Measurements from ENCODE around the gene TSPAN6. TPM values are rescaled to one million over a fixed set of nuclear protein-coding genes. Genes with fewer than 3 reads are reported as not detected.

Gene TSPAN6
- total and polyA plus RNA-seq, 7 experiments from 2014 or later: 1.0 to 7.7 (median 2.2) TPM; not detected in 1

DNA sequence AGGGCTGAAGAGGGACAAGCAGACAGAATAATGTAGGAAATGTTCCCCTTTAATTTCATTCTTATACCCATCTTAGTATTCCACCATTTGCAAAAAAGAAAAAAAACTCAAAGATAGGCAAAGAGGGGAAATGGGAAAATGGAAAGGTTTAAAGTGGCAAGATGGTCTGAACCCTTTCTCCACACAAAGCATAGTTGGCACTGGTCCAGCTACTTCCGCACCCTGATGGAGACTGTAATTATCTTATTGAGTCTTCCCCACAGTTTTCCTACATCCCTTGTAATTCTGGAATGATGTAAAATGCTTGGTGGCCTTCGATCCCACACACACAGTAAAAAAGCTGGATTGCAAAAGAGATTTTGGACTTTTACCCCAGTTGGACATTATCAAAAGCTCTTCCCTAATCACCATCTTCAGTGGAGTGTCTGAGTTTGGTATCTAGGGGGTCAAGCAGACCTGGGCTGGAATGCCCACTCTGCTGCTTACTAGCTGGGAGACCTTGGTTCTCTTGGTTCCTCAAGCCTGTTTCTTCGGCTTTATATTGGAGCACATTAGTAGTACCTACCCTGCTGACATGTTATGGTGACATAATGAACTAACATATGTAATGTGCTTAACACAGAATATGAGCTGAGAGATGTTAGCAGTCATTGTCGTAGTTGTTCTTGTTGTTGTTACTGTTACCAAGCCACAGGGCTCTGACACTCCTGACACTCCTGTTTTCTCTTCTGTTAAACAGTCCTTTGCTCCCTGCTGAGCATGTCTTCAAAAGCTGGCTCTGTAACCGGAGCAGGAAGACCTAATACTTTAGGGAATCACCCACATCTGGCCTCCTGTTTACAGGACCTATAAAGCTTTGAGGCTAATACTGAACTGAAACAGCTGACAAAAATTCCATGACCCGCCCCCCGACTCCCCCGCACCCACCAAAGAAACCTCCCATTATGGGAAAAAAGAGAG is 12.1 kb upstream of the TSPAN6 start:
- H3K27me3 ChIP-seq (ENCODE audit: control insufficient read depth in 2 of 2, insufficient read depth in 2 of 2, low read length in 2 of 2): no peaks in the 10 kb centered on the region
- no peaks in the 10 kb centered on the region for H3K36me3 ChIP-seq (ENCODE audit: control insufficient read depth in 2 of 3, insufficient read depth in 3 of 3, low read length in 3 of 3)
- no peaks in the 10 kb centered on the region for H3K9me3 ChIP-seq (ENCODE audit: control insufficient read depth in 2 of 3, low read length in 3 of 3)
- H3K27ac ChIP-seq (ENCODE audit: low read depth, low read length): no peak overlapping the region
- no peak for ATAC-seq
- ChIA-PET CTCF (no interaction called here), POLR2A (no interaction called here)
- Mint-ChIP-seq H3K27me3 (peaks cover 4 to 7% (median 5%) of the 10 kb centered on the region in 5 donors), H3K4me1 (peaks cover 0 to 2% (median 0%) of the 10 kb centered on the region in 7 donors), H3K36me3 (no peaks in the 10 kb centered on the region), H3K4me3 (no peak overlapping the region), H3K27ac (no peak overlapping the region), H3K9me3 (no peaks in the 10 kb centered on the region)
- no peaks in the 10 kb centered on the region for H3K4me1 ChIP-seq (ENCODE audit: control insufficient read depth in 2 of 2, insufficient read depth in 2 of 2, low read length in 2 of 2)
- no peak for DNase-seq
- intact Hi-C loops (cut with micrococcal nuclease): no loop called here
- H3K4me3 ChIP-seq (ENCODE audit: low read length): no peak overlapping the region

DNA sequence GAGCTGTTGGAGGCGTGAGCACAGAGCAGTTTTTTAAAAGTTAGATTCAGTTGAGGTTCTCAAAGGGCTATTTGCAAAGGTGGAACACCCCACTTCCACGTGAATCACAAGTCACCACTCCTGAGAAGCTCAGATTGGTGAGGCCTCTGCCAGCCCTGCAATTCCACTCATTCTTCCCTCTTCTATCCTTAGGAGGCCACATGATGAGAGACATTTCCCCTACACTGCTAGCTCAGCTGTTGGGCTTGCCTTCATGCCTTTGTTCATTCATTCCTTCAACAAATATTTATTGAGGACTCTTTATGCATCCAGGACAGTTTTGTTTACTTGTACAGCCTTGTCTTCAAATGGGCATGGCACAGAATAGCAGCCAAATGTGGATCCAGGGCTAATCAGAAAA is 11.1 kb upstream of the TSPAN6 start:
- Mint-ChIP-seq H3K9me3 (no peaks in the 10 kb centered on the region), H3K27ac (no peak overlapping the region), H3K4me1 (peaks cover 0 to 2% (median 0%) of the 10 kb centered on the region in 7 donors), H3K36me3 (no peaks in the 10 kb centered on the region), H3K4me3 (no peak overlapping the region), H3K27me3 (peaks cover 4 to 10% (median 5%) of the 10 kb centered on the region in 5 donors)
- Histone ChIP-seq H3K9me3 (ENCODE audit: control insufficient read depth in 2 of 3, low read length in 3 of 3) (no peaks in the 10 kb centered on the region), H3K27me3 (ENCODE audit: control insufficient read depth in 2 of 2, insufficient read depth in 2 of 2, low read length in 2 of 2) (no peaks in the 10 kb centered on the region), H3K4me1 (ENCODE audit: control insufficient read depth in 2 of 2, insufficient read depth in 2 of 2, low read length in 2 of 2) (no peaks in the 10 kb centered on the region), H3K36me3 (ENCODE audit: control insufficient read depth in 2 of 3, insufficient read depth in 3 of 3, low read length in 3 of 3) (no peaks in the 10 kb centered on the region), H3K4me3 (ENCODE audit: low read length) (no peak overlapping the region), H3K27ac (ENCODE audit: low read depth, low read length) (no peak overlapping the region)
- intact Hi-C loops (cut with micrococcal nuclease): no loop called here
- ATAC-seq (no peak), DNase-seq (no peak)
- ChIA-PET CTCF (no interaction called here), POLR2A (no interaction called here)

DNA sequence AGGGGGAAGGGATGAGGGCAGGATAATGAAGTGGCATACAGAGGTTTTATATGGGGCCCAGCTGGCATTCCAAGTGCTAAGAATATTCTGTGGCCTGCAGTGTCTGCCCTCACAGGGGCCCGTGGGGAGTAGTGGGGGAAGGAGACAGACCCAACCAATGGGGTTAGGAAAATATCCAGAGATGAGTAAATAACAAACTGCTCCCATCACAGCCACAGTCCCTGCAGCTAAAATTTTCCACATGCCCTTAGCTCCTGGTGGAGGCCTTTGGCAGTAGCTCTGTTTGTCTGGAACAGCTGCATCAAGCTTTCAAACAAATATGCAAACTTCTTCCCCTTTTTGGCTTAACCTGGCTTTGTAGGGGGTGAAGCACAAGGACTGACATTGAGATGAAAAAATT is 10.5 kb upstream of the TSPAN6 start:
- Histone ChIP-seq H3K9me3 (ENCODE audit: control insufficient read depth in 2 of 3, low read length in 3 of 3) (no peaks in the 10 kb centered on the region), H3K27me3 (ENCODE audit: control insufficient read depth in 2 of 2, insufficient read depth in 2 of 2, low read length in 2 of 2) (no peaks in the 10 kb centered on the region), H3K4me3 (ENCODE audit: low read length) (no peak overlapping the region), H3K27ac (ENCODE audit: low read depth, low read length) (no peak overlapping the region), H3K4me1 (ENCODE audit: control insufficient read depth in 2 of 2, insufficient read depth in 2 of 2, low read length in 2 of 2) (no peaks in the 10 kb centered on the region), H3K36me3 (ENCODE audit: control insufficient read depth in 2 of 3, insufficient read depth in 3 of 3, low read length in 3 of 3) (no peaks in the 10 kb centered on the region)
- H3K36me3 Mint-ChIP-seq: no peaks in the 10 kb centered on the region
- peaks cover 0 to 2% (median 0%) of the 10 kb centered on the region in 7 donors for H3K4me1 Mint-ChIP-seq
- no peak overlapping the region for H3K4me3 Mint-ChIP-seq
- peaks cover 4 to 15% (median 7%) of the 10 kb centered on the region in 5 donors for H3K27me3 Mint-ChIP-seq
- CTCF ChIA-PET: no interaction called here
- no peak overlapping the region for H3K27ac Mint-ChIP-seq
- intact Hi-C loops (cut with micrococcal nuclease): no loop called here
- DNase-seq (no peak), ATAC-seq (no peak)
- no peaks in the 10 kb centered on the region for H3K9me3 Mint-ChIP-seq
- POLR2A ChIA-PET: no interaction called here

DNA sequence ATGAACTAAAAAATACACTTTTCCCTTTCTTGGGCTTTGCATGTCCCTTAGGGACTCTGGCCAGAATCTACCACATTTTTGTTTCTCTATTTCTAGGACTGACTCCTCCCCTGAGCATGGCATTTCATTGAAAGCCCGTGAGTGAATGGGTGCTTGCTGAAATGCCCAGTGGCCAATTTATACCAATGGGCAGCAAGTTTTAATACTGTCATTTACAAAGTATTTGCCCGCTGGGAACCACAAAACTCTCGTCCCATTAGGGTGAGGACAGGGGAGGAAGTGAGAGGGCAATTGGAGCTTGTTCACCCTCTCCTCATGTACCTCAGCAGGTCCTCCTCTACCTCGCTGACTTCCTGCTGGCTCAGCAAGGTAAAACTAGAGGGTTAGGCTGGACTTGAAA is 8.5 kb upstream of the TSPAN6 start:
- H3K9me3 ChIP-seq (ENCODE audit: control insufficient read depth in 2 of 3, low read length in 3 of 3): no peaks in the 10 kb centered on the region
- no peak overlapping the region for H3K4me3 ChIP-seq (ENCODE audit: low read length)
- no peaks in the 10 kb centered on the region for H3K36me3 ChIP-seq (ENCODE audit: control insufficient read depth in 2 of 3, insufficient read depth in 3 of 3, low read length in 3 of 3)
- H3K27me3 ChIP-seq (ENCODE audit: control insufficient read depth in 2 of 2, insufficient read depth in 2 of 2, low read length in 2 of 2): no peaks in the 10 kb centered on the region
- no peaks in the 10 kb centered on the region for H3K4me1 ChIP-seq (ENCODE audit: control insufficient read depth in 2 of 2, insufficient read depth in 2 of 2, low read length in 2 of 2)
- peaks cover 5 to 22% (median 12%) of the 10 kb centered on the region in 5 donors for H3K27me3 Mint-ChIP-seq
- H3K4me1 Mint-ChIP-seq: peaks cover 0 to 2% (median 0%) of the 10 kb centered on the region in 7 donors
- H3K4me3 Mint-ChIP-seq: no peak overlapping the region
- ATAC-seq: no peak
- H3K27ac Mint-ChIP-seq: no peak overlapping the region
- no peak overlapping the region for H3K27ac ChIP-seq (ENCODE audit: low read depth, low read length)
- intact Hi-C loops (cut with micrococcal nuclease): no loop called here
- H3K9me3 Mint-ChIP-seq: no peaks in the 10 kb centered on the region
- no peaks in the 10 kb centered on the region for H3K36me3 Mint-ChIP-seq
- CTCF ChIA-PET: no interaction called here
- DNase-seq: no peak
- POLR2A ChIA-PET: no interaction called here

DNA sequence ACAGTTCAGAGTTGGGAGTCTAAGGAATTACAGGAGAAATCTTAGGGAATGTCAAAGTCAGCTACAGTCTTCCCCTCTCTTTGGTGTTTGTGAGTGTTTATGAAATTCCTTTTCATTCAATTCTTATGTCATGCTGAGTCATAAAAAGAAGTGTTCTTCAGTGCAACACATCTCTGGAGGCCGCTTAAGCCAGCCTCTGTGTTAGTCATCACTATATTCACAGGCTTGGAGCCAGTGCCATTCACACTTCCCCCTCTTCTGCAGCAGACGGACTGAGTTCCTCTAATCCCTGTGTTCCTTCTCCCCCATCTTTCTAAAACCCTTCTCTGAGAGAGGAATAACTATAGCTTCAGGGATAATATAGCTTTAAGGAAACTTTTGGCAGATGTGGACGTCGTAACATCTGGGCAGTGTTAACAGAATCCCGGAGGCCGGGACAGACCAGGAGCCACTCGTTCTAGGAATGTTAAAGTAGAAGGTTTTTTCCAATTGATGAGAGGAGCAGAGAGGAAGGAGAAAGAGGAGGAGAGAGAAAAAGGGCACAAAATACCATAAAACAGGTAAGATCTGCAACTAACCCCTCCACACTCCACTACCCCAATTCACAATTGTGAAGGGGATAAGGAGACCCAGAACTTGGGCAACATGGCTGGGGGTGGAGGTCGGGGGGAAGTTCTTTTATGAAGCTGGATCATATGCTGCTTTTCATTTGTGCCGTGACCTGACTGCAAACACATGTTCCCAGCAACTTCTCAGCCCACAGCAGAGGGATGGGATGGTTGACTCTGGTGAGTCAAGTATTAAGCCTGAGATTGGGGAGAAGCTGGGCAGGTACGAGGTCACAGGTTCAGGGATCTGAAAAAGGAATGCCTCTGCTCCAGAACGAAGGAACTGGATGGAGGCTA is 7.6 kb upstream of the TSPAN6 start, which contains the start of gene SRPX2:
TSS of gene SRPX2 (plus strand) at position 244 of the 905 bp plus-strand sequence. CDS start 2,124 bp downstream, outside the sequence.
- Histone ChIP-seq H3K9me3 (ENCODE audit: control insufficient read depth in 2 of 3, low read length in 3 of 3) (no peaks in the 10 kb centered on the region), H3K4me1 (ENCODE audit: control insufficient read depth in 2 of 2, insufficient read depth in 2 of 2, low read length in 2 of 2) (no peaks in the 10 kb centered on the region), H3K36me3 (ENCODE audit: control insufficient read depth in 2 of 3, insufficient read depth in 3 of 3, low read length in 3 of 3) (no peaks in the 10 kb centered on the region), H3K27me3 (ENCODE audit: control insufficient read depth in 2 of 2, insufficient read depth in 2 of 2, low read length in 2 of 2) (no peaks in the 10 kb centered on the region), H3K27ac (ENCODE audit: low read depth, low read length) (no peak within 1 kb of the TSS), H3K4me3 (ENCODE audit: low read length) (no peak within 1 kb of the TSS)
- no peak within 1 kb of the TSS for H3K4me3 Mint-ChIP-seq
- ChIA-PET POLR2A (no interaction called here), CTCF (no interaction called here)
- no peak for DNase-seq
- no peaks in the 10 kb centered on the region for H3K9me3 Mint-ChIP-seq
- H3K36me3 Mint-ChIP-seq: no peaks in the 10 kb centered on the region
- H3K4me1 Mint-ChIP-seq: peaks cover 0 to 2% (median 0%) of the 10 kb centered on the region in 7 donors
- peaks cover 9 to 26% (median 12%) of the 10 kb centered on the region in 5 donors for H3K27me3 Mint-ChIP-seq
- no peak for ATAC-seq
- no peak within 1 kb of the TSS for H3K27ac Mint-ChIP-seq
- intact Hi-C loops (cut with micrococcal nuclease): no loop called here

DNA sequence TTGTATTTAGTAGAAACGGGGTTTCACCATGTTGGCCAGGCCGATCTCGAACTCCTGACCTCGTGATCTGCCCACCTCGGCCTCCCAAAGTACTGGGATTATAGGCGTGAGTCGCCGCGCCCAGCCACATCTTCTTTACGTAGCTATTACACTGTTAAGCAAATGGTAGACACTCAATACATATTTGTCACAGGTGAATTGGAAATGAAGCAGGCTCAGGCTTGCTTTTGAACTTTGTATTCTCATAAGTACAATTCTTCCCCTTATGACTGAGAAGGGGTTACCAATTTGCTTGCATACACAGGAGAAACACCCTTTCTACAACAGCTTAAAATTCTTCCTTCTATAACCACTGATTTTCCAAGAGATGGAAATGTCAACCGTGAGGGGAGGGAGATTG is 6.6 kb upstream of the TSPAN6 start:
- no peaks in the 10 kb centered on the region for H3K27me3 ChIP-seq (ENCODE audit: control insufficient read depth in 2 of 2, insufficient read depth in 2 of 2, low read length in 2 of 2)
- no peaks in the 10 kb centered on the region for H3K36me3 ChIP-seq (ENCODE audit: control insufficient read depth in 2 of 3, insufficient read depth in 3 of 3, low read length in 3 of 3)
- POLR2A ChIA-PET: no interaction called here
- Mint-ChIP-seq H3K27ac (no peak overlapping the region), H3K4me1 (peaks cover 0 to 2% (median 0%) of the 10 kb centered on the region in 7 donors), H3K36me3 (no peaks in the 10 kb centered on the region), H3K9me3 (no peaks in the 10 kb centered on the region), H3K4me3 (no peak overlapping the region), H3K27me3 (peaks cover 9 to 29% (median 12%) of the 10 kb centered on the region in 5 donors)
- no peak overlapping the region for H3K4me3 ChIP-seq (ENCODE audit: low read length)
- intact Hi-C loops (cut with micrococcal nuclease): no loop called here
- no peaks in the 10 kb centered on the region for H3K9me3 ChIP-seq (ENCODE audit: control insufficient read depth in 2 of 3, low read length in 3 of 3)
- no peak overlapping the region for H3K27ac ChIP-seq (ENCODE audit: low read depth, low read length)
- no peak for ATAC-seq
- H3K4me1 ChIP-seq (ENCODE audit: control insufficient read depth in 2 of 2, insufficient read depth in 2 of 2, low read length in 2 of 2): no peaks in the 10 kb centered on the region
- CTCF ChIA-PET: no interaction called here
- no peak for DNase-seq
